B cell (primary cell): ENCODE data around the gene CNPPD1. TPM values are rescaled to one million over a fixed set of nuclear protein-coding genes. Genes with fewer than 3 reads are reported as not detected.

ENCODE experiments used
- ATAC-seq: fragments of 200-7000 bp; cut with Tn5 transposase; one replicate; pipeline ENCODE4 v1.10.0; 2021; ENCODE audit warnings: low read depth, mild to moderate bottlenecking, moderate number of reproducible peaks, moderate library complexity
- CTCF ChIA-PET: fragments of 350-600 bp; sonication (Branson Sonifier 250); formaldehyde crosslinking; loops from one replicate; lab custom pipeline; 2021; ENCODE audit warnings: antibody characterized with exemption, inconsistent platforms; lab: Charles Lee
- POLR2A ChIA-PET: fragments of 350-600 bp; sonication (Branson Sonifier 250); formaldehyde crosslinking; loops from one replicate; lab custom pipeline; 2021; ENCODE audit warnings: antibody characterized with exemption; lab: Charles Lee
- DNase-seq: peaks from one replicate; pipeline ENCODE4 v3.0.0; 2013
- H2AFZ ChIP-seq: 2 replicates; pipeline ENCODE4 v1.6.1; 2012; ENCODE audit warnings: mild to moderate bottlenecking, low read depth, low read length; ENCODE audit not compliant: insufficient read depth, poor library complexity, severe bottlenecking
- H3K27ac ChIP-seq, 2 donors: 1 replicate in 1 of 2; 2 replicates in 1 of 2; pipeline ENCODE4 v1.5.1; 2012 to 2013; ENCODE audit warnings: low read length in 2 of 2, mild to moderate bottlenecking in 2 of 2, moderate library complexity in 1 of 2
- H3K27me3 ChIP-seq, 4 experiments: fragments of 200-600 bp in 1 of 4; sonication (generic) in 1 of 4; replicated peaks in 1 of 4; 1 replicate in 2 of 4; 2 replicates in 2 of 4; pipeline versions ENCODE4 v1.6.1 to v1.7.0; 2013 to 2016; ENCODE audit warnings: low read length in 3 of 4, mild to moderate bottlenecking in 2 of 4, mixed read lengths in 1 of 4, moderate library complexity in 1 of 4; ENCODE audit not compliant: insufficient read depth in 4 of 4, control insufficient read depth in 3 of 4; ENCODE audit errors: control extremely low read depth in 1 of 4
- H3K36me3 ChIP-seq, 2 experiments: replicated peaks in 1 of 2; 1 replicate in 1 of 2; 2 replicates in 1 of 2; pipeline versions ENCODE4 v1.6.1 to v1.7.1; 2013; ENCODE audit warnings: low read length in 1 of 2; ENCODE audit not compliant: insufficient read depth in 2 of 2, control insufficient read depth in 1 of 2; ENCODE audit errors: control extremely low read depth in 1 of 2, extremely low read depth in 1 of 2
- H3K4me1 ChIP-seq, 2 donors: fragments of 200-600 bp in 1 of 2; sonication (generic) in 1 of 2; 1 replicate in 1 of 2; 2 replicates in 1 of 2; pipeline versions ENCODE4 v1.5.1 to v1.6.1; 2013 to 2017; ENCODE audit warnings: low read length in 2 of 2; ENCODE audit not compliant: control insufficient read depth in 2 of 2, insufficient read depth in 2 of 2
- H3K4me2 ChIP-seq: replicated peaks from 2 replicates; pipeline ENCODE3; 2012; ENCODE audit warnings: mild to moderate bottlenecking, low read depth, low read length; ENCODE audit not compliant: poor library complexity, severe bottlenecking
- H3K4me3 ChIP-seq, 5 experiments: fragments of 200-600 bp in 1 of 5; sonication (generic) in 1 of 5; 1 replicate in 3 of 5; 2 replicates in 2 of 5; pipeline versions ENCODE4 v1.5.1 to v1.7.0; 2011 to 2016; ENCODE audit warnings: low read length in 4 of 5, mild to moderate bottlenecking in 4 of 5, low read depth in 2 of 5, control low read depth in 1 of 5, moderate library complexity in 1 of 5; ENCODE audit not compliant: insufficient read depth in 1 of 5; ENCODE audit errors: control extremely low read depth in 1 of 5, extremely low read depth in 1 of 5
- H3K79me2 ChIP-seq: fragments of 200-600 bp; sonication (generic); one replicate; pipeline ENCODE4 v1.6.0; 2016; ENCODE audit warnings: low read length; ENCODE audit not compliant: control insufficient read depth, insufficient read depth
- H3K9ac ChIP-seq: fragments of 200-600 bp; sonication (generic); 2 replicates; pipeline ENCODE4 v1.6.1; 2017; ENCODE audit warnings: mild to moderate bottlenecking, low read length, moderate library complexity
- H3K9me3 ChIP-seq, 3 donors: one replicate each; pipeline versions ENCODE4 v1.6.1 to v1.7.1; 2013; ENCODE audit warnings: low read length in 2 of 3; ENCODE audit not compliant: control insufficient read depth in 2 of 3, insufficient read depth in 1 of 3; ENCODE audit errors: control extremely low read depth in 1 of 3
- H4K20me1 ChIP-seq: 2 replicates; pipeline ENCODE4 v1.6.0; 2012; ENCODE audit warnings: mild to moderate bottlenecking, low read length; ENCODE audit not compliant: insufficient read depth, control insufficient read depth, poor library complexity, severe bottlenecking
- H3K27ac Mint-ChIP-seq: one replicate; pipeline ENCODE4 v1.8.0; 2021; ENCODE audit warnings: mixed read lengths
- H3K27me3 Mint-ChIP-seq: one replicate; pipeline ENCODE4 v1.8.0; 2021; ENCODE audit warnings: mixed read lengths
- H3K4me1 Mint-ChIP-seq: one replicate; pipeline ENCODE4 v1.8.0; 2021; ENCODE audit warnings: mixed read lengths
- H3K4me3 Mint-ChIP-seq: one replicate; pipeline ENCODE4 v1.8.0; 2021; ENCODE audit warnings: mixed read lengths
- H3K9me3 Mint-ChIP-seq: one replicate; pipeline ENCODE4 v1.8.0; 2022; ENCODE audit warnings: mixed read lengths; ENCODE audit not compliant: insufficient read depth
- CTCF ChIP-seq: fragments of 200-600 bp; IDR thresholded peaks from one replicate; pipeline ENCODE4 v1.8.0; 2022; ENCODE audit warnings: antibody characterized with exemption, mild to moderate bottlenecking
- EZH2 ChIP-seq: IDR thresholded peaks from 2 replicates; pipeline ENCODE4 v1.6.1; 2012; ENCODE audit warnings: borderline replicate concordance, low read depth, mild to moderate bottlenecking, moderate library complexity, low read length; ENCODE audit not compliant: insufficient read depth, poor library complexity, severe bottlenecking
- WGBS: methylation state at CpG from one replicate; pipeline ENCODE4 v1.1.5; 2013; ENCODE audit warnings: missing lambda C conversion rate; ENCODE audit not compliant: insufficient coverage; 5-methylcytosine and 5-hydroxymethylcytosine counted together
- intact Hi-C: fragments of 100-400 bp; cut with micrococcal nuclease; formaldehyde crosslinking; loops from one replicate; pipeline ENCODE4 v1.10.0; 2022
- polyA plus RNA-seq: library from polyadenylated mRNA; depleted of rRNA; stranded (reverse); fragments of >200 nt; gene quantifications from 2 replicates; pipeline ENCODE4 v1.2.3, GENCODE V29; 2012
- total RNA-seq, 2 donors: library from RNA; stranded (reverse); fragments of 120-200 nt in 1 of 2; gene quantifications; 1 replicate in 1 of 2; 2 replicates in 1 of 2; pipeline versions ENCODE4 v1.2.3 to v1.2.4, GENCODE V29; 2013 to 2022

The CNPPD1 gene
- total and polyA plus RNA-seq, 2 donors (not counting 1 experiment from before 2014, with no cell fraction given): 150 to 159 TPM

GRCh38 chr2:219159771-219160185 is 16.9 kb downstream of the CNPPD1 start:
- H3K79me2 ChIP-seq: peaks cover 14% of the 10 kb centered on the region
- Mint-ChIP-seq H3K4me1 (peaks cover 21% of the 10 kb centered on the region), H3K27ac (peak overlapping the region; percentile 97), H3K27me3 (no peaks in the 10 kb centered on the region), H3K4me3 (peak overlapping the region; percentile 98), H3K9me3 (no peaks in the 10 kb centered on the region)
- peak overlapping the region; percentile 72 for H3K9ac ChIP-seq
- WGBS: 22% methylated on average over 16 of the region's 18 CpGs
- no peaks in the 10 kb centered on the region for H4K20me1 ChIP-seq
- peaks cover 0 to 16% of the 10 kb centered on the region in 2 experiments for H3K36me3 ChIP-seq
- H3K27ac ChIP-seq: peak overlapping the region in 1 of 2 donors; percentile 63
- ChIA-PET POLR2A (interaction anchor here (0.7 to 2.4 kb wide), 4 partner anchors 17 to 136 kb away, joined by 5 to 8 read pairs (median 6); partner anchors contain the start of genes CNPPD1 and DNAJB2), CTCF (interaction anchor here (0.7 to 9.9 kb wide), 28 partner anchors 12 to 282 kb away, joined by 3 to 117 read pairs (median 6); partner anchors contain the start of genes CNPPD1, DNPEP, IHH and ZFAND2B)
- peak overlapping the region in 4 of 5 experiments; percentile 72 to 84 (median 76) for H3K4me3 ChIP-seq
- TF ChIP-seq CTCF: no peak
- no peak for TF ChIP-seq EZH2
- no peak for DNase-seq
- ATAC-seq: no peak
- H3K27me3 ChIP-seq: no peaks in the 10 kb centered on the region
- H2AFZ ChIP-seq: peak overlapping the region; percentile 88
- peak overlapping the region; percentile 75 for H3K4me2 ChIP-seq
- H3K4me1 ChIP-seq: peaks cover 9 to 15% of the 10 kb centered on the region in 2 donors
- intact Hi-C loops: loop anchor here (1.0 to 5.0 kb wide), 16 partner anchors 17 to 592 kb away; partner anchors contain the start of genes ABCB6, ANKZF1, ATG9A and CHPF
- no peaks in the 10 kb centered on the region for H3K9me3 ChIP-seq

- ATAC-seq (no peak), DNase-seq (no peak)
- ChIA-PET POLR2A (interaction anchor here (0.7 to 2.4 kb wide), 5 partner anchors 18 to 136 kb away, joined by 3 to 8 read pairs (median 5); partner anchors contain the start of gene CNPPD1), CTCF (interaction anchor here (0.7 to 9.9 kb wide), 24 partner anchors 10 to 371 kb away, joined by 3 to 117 read pairs (median 6); partner anchors contain the start of genes CNPPD1, IHH and ZFAND2B)
- H3K79me2 ChIP-seq: peaks cover 14% of the 10 kb centered on the region
- Mint-ChIP-seq H3K4me1 (peaks cover 21% of the 10 kb centered on the region), H3K27me3 (no peaks in the 10 kb centered on the region), H3K4me3 (no peak overlapping the region), H3K27ac (no peak overlapping the region), H3K9me3 (no peaks in the 10 kb centered on the region)
- no peak overlapping the region for H3K9ac ChIP-seq
- H3K4me3 ChIP-seq: no peak overlapping the region
- no peak overlapping the region for H3K4me2 ChIP-seq
- TF ChIP-seq EZH2: no peak
- no peak for TF ChIP-seq CTCF
- no CpG with 5 or more reads among the region's 3 CpGs for WGBS
- H3K27ac ChIP-seq: no peak overlapping the region
- peaks cover 2 to 17% of the 10 kb centered on the region in 2 experiments for H3K36me3 ChIP-seq
- no peak overlapping the region for H2AFZ ChIP-seq
- intact Hi-C loops: no loop called here
- H4K20me1 ChIP-seq: peaks cover 8% of the 10 kb centered on the region
- no peaks in the 10 kb centered on the region for H3K27me3 ChIP-seq
- no peaks in the 10 kb centered on the region for H3K9me3 ChIP-seq
- peaks cover 9 to 15% of the 10 kb centered on the region in 2 donors for H3K4me1 ChIP-seq
Measured at GRCh38 chr2:219158586-219158985, 18.1 kb downstream of the CNPPD1 start.
